Fibroblast of the aortic adventitia (primary cell): ENCODE results near the gene SNRNP27. TPM values are rescaled to one million over a fixed set of nuclear protein-coding genes. Genes with fewer than 3 reads are reported as not detected.

Experiments
- DNase-seq: peaks from one replicate; pipeline ENCODE4 v3.0.0-alpha.2; 2010; ENCODE audit warnings: low read depth
- H3K4me3 ChIP-seq: 2 replicates; pipeline ENCODE4 v1.5.1; 2011; ENCODE audit warnings: low read depth, mild to moderate bottlenecking, control low read depth, low read length, moderate library complexity
- CTCF ChIP-seq: IDR thresholded peaks from 2 replicates; pipeline ENCODE4 v1.5.1; 2011; ENCODE audit warnings: mild to moderate bottlenecking, low read length, control low read depth, inconsistent platforms; ENCODE audit not compliant: insufficient read depth
- total RNA-seq: library from RNA; depleted of rRNA; stranded (reverse); fragments of >200 nt; gene quantifications from 2 replicates; pipeline ENCODE4 v1.2.3, GENCODE V29; 2012; ENCODE audit warnings: low replicate concordance

The SNRNP27 gene
- total RNA-seq, 1 donor = 49.4 TPM

- no peak for TF ChIP-seq CTCF
- no peak for DNase-seq
These were observed 49.5 kb downstream of the SNRNP27 start for GRCh38 chr2:69943000-69943842.

GRCh38 chr2:69943843-69944525, 50.2 kb downstream of the SNRNP27 start:
- TF ChIP-seq CTCF = no peak
- no peak overlapping the region for H3K4me3 ChIP-seq
- DNase-seq = no peak

More at GRCh38 chr2:69943000-69943842, 49.5 kb downstream of the SNRNP27 start:
- no peak overlapping the region for H3K4me3 ChIP-seq

GRCh38 chr2:69944756-69945155, 51.0 kb downstream of the SNRNP27 start:
- no peak for TF ChIP-seq CTCF
- no peak for DNase-seq

GRCh38 chr2:69945441-69945840, 51.7 kb downstream of the SNRNP27 start:
- no peak for DNase-seq
- H3K4me3 ChIP-seq = no peak overlapping the region
- no peak for TF ChIP-seq CTCF

More at GRCh38 chr2:69944756-69945155, 51.0 kb downstream of the SNRNP27 start:
- H3K4me3 ChIP-seq = no peak overlapping the region

- DNase-seq = no peak
- no peak overlapping the region for H3K4me3 ChIP-seq
- no peak for TF ChIP-seq CTCF
These were observed 52.2 kb downstream of the SNRNP27 start for GRCh38 chr2:69945941-69946340.

- TF ChIP-seq CTCF = no peak
- DNase-seq = peak; percentile 29
- no peak overlapping the region for H3K4me3 ChIP-seq
These were observed 52.9 kb downstream of the SNRNP27 start for GRCh38 chr2:69946351-69947324.
